ENCODE data around the gene FCGBP.

Gene FCGBP

GRCh38 chr19:39937787-39938186 is 3.4 kb upstream of the FCGBP start:
- DNase-seq (ENCODE audit: extremely low read depth, insufficient read length), result no peak
- Histone ChIP-seq H3K27me3 (replicated peaks; ENCODE audit: control insufficient read depth, insufficient read depth, low read length) (no peaks in the 10 kb centered on the region), H3K4me3 (replicated peaks; ENCODE audit: low read depth, low read length) (no peak overlapping the region), H3K36me3 (ENCODE audit: control insufficient read depth, insufficient read depth, low read length) (no peaks in the 10 kb centered on the region)
- TF ChIP-seq CTCF (IDR thresholded peaks at IDR 0.05; ENCODE audit: insufficient read depth, low read length, poor library complexity, severe bottlenecking), result no peak

GRCh38 chr19:39937094-39937720 is 2.8 kb upstream of the FCGBP start:
- Histone ChIP-seq H3K27me3 (replicated peaks; ENCODE audit: control insufficient read depth, insufficient read depth, low read length) (no peaks in the 10 kb centered on the region), H3K36me3 (ENCODE audit: control insufficient read depth, insufficient read depth, low read length) (no peaks in the 10 kb centered on the region), H3K4me3 (replicated peaks; ENCODE audit: low read depth, low read length) (no peak overlapping the region)
- no peak for TF ChIP-seq CTCF (IDR thresholded peaks at IDR 0.05; ENCODE audit: insufficient read depth, low read length, poor library complexity, severe bottlenecking)
- no peak for DNase-seq (ENCODE audit: extremely low read depth, insufficient read length)

- no peak for DNase-seq (ENCODE audit: extremely low read depth, insufficient read length)
- Histone ChIP-seq H3K27me3 (replicated peaks; ENCODE audit: control insufficient read depth, insufficient read depth, low read length) (no peaks in the 10 kb centered on the region), H3K4me3 (replicated peaks; ENCODE audit: low read depth, low read length) (no peak overlapping the region), H3K36me3 (ENCODE audit: control insufficient read depth, insufficient read depth, low read length) (no peaks in the 10 kb centered on the region)
- TF ChIP-seq CTCF (IDR thresholded peaks at IDR 0.05; ENCODE audit: insufficient read depth, low read length, poor library complexity, severe bottlenecking), result no peak
These were observed 2.2 kb upstream of the FCGBP start for GRCh38 chr19:39936622-39937021.

- TF ChIP-seq CTCF (IDR thresholded peaks at IDR 0.05; ENCODE audit: insufficient read depth, low read length, poor library complexity, severe bottlenecking), result no peak
- no peak for DNase-seq (ENCODE audit: extremely low read depth, insufficient read length)
- H3K36me3 ChIP-seq (ENCODE audit: control insufficient read depth, insufficient read depth, low read length), result no peaks in the 10 kb centered on the region
- no peaks in the 10 kb centered on the region for H3K27me3 ChIP-seq (replicated peaks; ENCODE audit: control insufficient read depth, insufficient read depth, low read length)
- H3K4me3 ChIP-seq (replicated peaks; ENCODE audit: low read depth, low read length), result no peak overlapping the region
These were observed 1.6 kb upstream of the FCGBP start for GRCh38 chr19:39936020-39936419.

- H3K4me3 ChIP-seq (replicated peaks; ENCODE audit: low read depth, low read length), result no peak overlapping the region
- no peak for DNase-seq (ENCODE audit: extremely low read depth, insufficient read length)
- no peaks in the 10 kb centered on the region for H3K27me3 ChIP-seq (replicated peaks; ENCODE audit: control insufficient read depth, insufficient read depth, low read length)
These were observed 879 bp upstream of the FCGBP start for GRCh38 chr19:39935364-39935661.

More at GRCh38 chr19:39935364-39935661, 879 bp upstream of the FCGBP start:
- TF ChIP-seq CTCF (IDR thresholded peaks at IDR 0.05; ENCODE audit: insufficient read depth, low read length, poor library complexity, severe bottlenecking), result no peak
- no peaks in the 10 kb centered on the region for H3K36me3 ChIP-seq (ENCODE audit: control insufficient read depth, insufficient read depth, low read length)

Data from GM06990 (cell line).